Epithelial cell of proximal tubule (primary cell): Measurements from ENCODE around the gene NFASC. TPM values are rescaled to one million over a fixed set of nuclear protein-coding genes. Genes with fewer than 3 reads are reported as not detected.

Source experiments
- DNase-seq: peaks from one replicate; pipeline ENCODE4 v3.0.0-alpha.2; 2011; ENCODE audit warnings: low read depth
- H3K4me3 ChIP-seq: 2 replicates; pipeline ENCODE4 v1.5.1; 2011; ENCODE audit warnings: low read depth, mild to moderate bottlenecking, low read length
- CTCF ChIP-seq: conservative IDR thresholded peaks from 2 replicates; pipeline ENCODE4 v1.5.1; 2012; ENCODE audit warnings: low read depth, mild to moderate bottlenecking, low read length
- total RNA-seq: library from RNA; depleted of rRNA; stranded (reverse); fragments of >200 nt; gene quantifications from 2 replicates; pipeline ENCODE4 v1.2.3, GENCODE V29; 2015

Gene NFASC
- total RNA-seq, 1 donor from 2014 or later = 0.29 TPM

- no peak overlapping the region for H3K4me3 ChIP-seq
- no peak for TF ChIP-seq CTCF
- no peak for DNase-seq
Observed at GRCh38 chr1:204891860-204892259, 21.2 kb downstream of the NFASC start.

GRCh38 chr1:204894031-204894430, 23.4 kb downstream of the NFASC start:
- no peak for TF ChIP-seq CTCF
- no peak overlapping the region for H3K4me3 ChIP-seq
- DNase-seq = no peak

GRCh38 chr1:204894606-204895005, 23.9 kb downstream of the NFASC start:
- no peak for DNase-seq
- no peak for TF ChIP-seq CTCF
- no peak overlapping the region for H3K4me3 ChIP-seq

GRCh38 chr1:204896023-204896422, 25.4 kb downstream of the NFASC start:
- no peak for DNase-seq
- TF ChIP-seq CTCF = no peak
- H3K4me3 ChIP-seq = no peak overlapping the region

- no peak for TF ChIP-seq CTCF
- no peak overlapping the region for H3K4me3 ChIP-seq
- DNase-seq = no peak
Observed at GRCh38 chr1:204896787-204897469, 26.3 kb downstream of the NFASC start.

- no peak overlapping the region for H3K4me3 ChIP-seq
- no peak for DNase-seq
- no peak for TF ChIP-seq CTCF
Observed at GRCh38 chr1:204900721-204901120, 30.1 kb downstream of the NFASC start.

- DNase-seq = no peak
- H3K4me3 ChIP-seq = no peak overlapping the region
- no peak for TF ChIP-seq CTCF
Observed at GRCh38 chr1:204902671-204903070, 32.0 kb downstream of the NFASC start.
